ENCODE results near the gene MARCHF5.

Gene MARCHF5

GRCh38 chr10:92290837-92291615, at the start of gene MARCHF5, which contains the start of gene CPEB3:
Gene MARCHF5 (plus strand): TSS chr10:92291167. CDS start chr10:92291495, 328 bp downstream.
Gene CPEB3 (minus strand): TSS chr10:92291078. CDS start chr10:92240350, 50,728 bp downstream.
- DNase-seq (ENCODE audit: low read depth, low spot score): peak; percentile 91
- H3K27ac ChIP-seq: peak within 1 kb of the TSS; percentile 88

GRCh38 chr10:92241501-92241900, 49.5 kb upstream of the MARCHF5 start:
- DNase-seq (ENCODE audit: low read depth, low spot score): no peak
- peak overlapping the region; percentile 80 for H3K27ac ChIP-seq

GRCh38 chr10:92242380-92242779, 48.6 kb upstream of the MARCHF5 start:
- no peak overlapping the region for H3K27ac ChIP-seq
- DNase-seq (ENCODE audit: low read depth, low spot score): no peak

GRCh38 chr10:92242910-92243671, 47.9 kb upstream of the MARCHF5 start:
- H3K27ac ChIP-seq: peak overlapping the region; percentile 47
- no peak for DNase-seq (ENCODE audit: low read depth, low spot score)

GRCh38 chr10:92244796-92245195, 46.2 kb upstream of the MARCHF5 start:
- no peak for DNase-seq (ENCODE audit: low read depth, low spot score)

GRCh38 chr10:92248566-92248965, 42.4 kb upstream of the MARCHF5 start:
- no peak overlapping the region for H3K27ac ChIP-seq
- no peak for DNase-seq (ENCODE audit: low read depth, low spot score)

More at GRCh38 chr10:92244796-92245195, 46.2 kb upstream of the MARCHF5 start:
- H3K27ac ChIP-seq: no peak overlapping the region

GRCh38 chr10:92263396-92263795, 27.6 kb upstream of the MARCHF5 start:
- DNase-seq (ENCODE audit: low read depth, low spot score): no peak
- H3K27ac ChIP-seq: peak overlapping the region; percentile 9

- no peak for DNase-seq (ENCODE audit: low read depth, low spot score)
- peak overlapping the region; percentile 9 for H3K27ac ChIP-seq
Measured at GRCh38 chr10:92264249-92264648, 26.7 kb upstream of the MARCHF5 start.

GRCh38 chr10:92265687-92266258, 25.2 kb upstream of the MARCHF5 start:
- DNase-seq (ENCODE audit: low read depth, low spot score): no peak
- no peak overlapping the region for H3K27ac ChIP-seq

GRCh38 chr10:92267343-92267742, 23.6 kb upstream of the MARCHF5 start:
- H3K27ac ChIP-seq: no peak overlapping the region
- DNase-seq (ENCODE audit: low read depth, low spot score): no peak

- DNase-seq (ENCODE audit: low read depth, low spot score): no peak
- no peak overlapping the region for H3K27ac ChIP-seq
Measured at GRCh38 chr10:92268748-92269147, 22.2 kb upstream of the MARCHF5 start.

GRCh38 chr10:92274071-92274470, 16.9 kb upstream of the MARCHF5 start:
- no peak overlapping the region for H3K27ac ChIP-seq

GRCh38 chr10:92278996-92279696, 11.8 kb upstream of the MARCHF5 start:
- H3K27ac ChIP-seq: no peak overlapping the region
- DNase-seq (ENCODE audit: low read depth, low spot score): no peak

More at GRCh38 chr10:92274071-92274470, 16.9 kb upstream of the MARCHF5 start:
- no peak for DNase-seq (ENCODE audit: low read depth, low spot score)

GRCh38 chr10:92284112-92284704, 6.8 kb upstream of the MARCHF5 start:
- H3K27ac ChIP-seq: no peak overlapping the region
- DNase-seq (ENCODE audit: low read depth, low spot score): no peak

- DNase-seq (ENCODE audit: low read depth, low spot score): no peak
Measured at GRCh38 chr10:92290076-92290836, 711 bp upstream of the MARCHF5 start.

GRCh38 chr10:92291616-92291865, 574 bp downstream of the MARCHF5 start:
- no peak for DNase-seq (ENCODE audit: low read depth, low spot score)

More at GRCh38 chr10:92290076-92290836, 711 bp upstream of the MARCHF5 start:
- H3K27ac ChIP-seq: peak overlapping the region; percentile 88

GRCh38 chr10:92291921-92292845, 1.2 kb downstream of the MARCHF5 start:
- DNase-seq (ENCODE audit: low read depth, low spot score): no peak
- peak overlapping the region; percentile 88 for H3K27ac ChIP-seq

More at GRCh38 chr10:92291616-92291865, 574 bp downstream of the MARCHF5 start:
- H3K27ac ChIP-seq: peak overlapping the region; percentile 88

GRCh38 chr10:92298487-92298886, 7.5 kb downstream of the MARCHF5 start:
- H3K27ac ChIP-seq: no peak overlapping the region
- DNase-seq (ENCODE audit: low read depth, low spot score): no peak

Measured in epithelial cell of prostate (primary cell).